ENCODE results near the gene JAGN1. TPM values are rescaled to one million over a fixed set of nuclear protein-coding genes. Genes with fewer than 3 reads are reported as not detected.
"Not testable (repeated sequence)": the region's sequence is repeated elsewhere in the genome, so short reads cannot be mapped to it uniquely, and the experiment has no call there.

The JAGN1 gene
- total and polyA plus RNA-seq, 2 donors (not counting 1 experiment from before 2014, with no cell fraction given) = 20.3 to 25.7 TPM

- Histone ChIP-seq H3K4me3 (ENCODE audit: control extremely low read depth in 1 of 5, extremely low read depth in 1 of 5, insufficient read depth in 1 of 5, low read depth in 2 of 5, low read length in 4 of 5) (no peak overlapping the region), H2AFZ (ENCODE audit: insufficient read depth, low read depth, low read length, poor library complexity, severe bottlenecking) (no peak overlapping the region), H3K4me1 (ENCODE audit: control insufficient read depth in 2 of 2, insufficient read depth in 2 of 2, low read length in 2 of 2) (no peaks in the 10 kb centered on the region), H3K36me3 (replicated peaks in 1 of 2; ENCODE audit: control extremely low read depth in 1 of 2, control insufficient read depth in 1 of 2, extremely low read depth in 1 of 2, insufficient read depth in 2 of 2, low read length in 1 of 2) (no peaks in the 10 kb centered on the region), H3K4me2 (replicated peaks; ENCODE audit: low read depth, low read length, poor library complexity, severe bottlenecking) (no peak overlapping the region), H3K27ac (ENCODE audit: low read length in 2 of 2) (no peak overlapping the region), H3K27me3 (replicated peaks in 1 of 4; ENCODE audit: control extremely low read depth in 1 of 4, control insufficient read depth in 3 of 4, insufficient read depth in 4 of 4, low read length in 3 of 4) (no peaks in the 10 kb centered on the region), H3K9me3 (ENCODE audit: control extremely low read depth in 1 of 3, control insufficient read depth in 2 of 3, insufficient read depth in 1 of 3, low read length in 2 of 3) (no peaks in the 10 kb centered on the region), H3K9ac (ENCODE audit: low read length) (no peak overlapping the region), H3K79me2 (ENCODE audit: control insufficient read depth, insufficient read depth, low read length) (no peaks in the 10 kb centered on the region), H4K20me1 (ENCODE audit: control insufficient read depth, insufficient read depth, low read length, poor library complexity, severe bottlenecking) (no peaks in the 10 kb centered on the region)
- DNase-seq = no peak
- no peak for TF ChIP-seq CTCF (IDR thresholded peaks at IDR 0.05)
- Mint-ChIP-seq H3K9me3 (ENCODE audit: insufficient read depth) (no peaks in the 10 kb centered on the region), H3K27ac (no peak overlapping the region), H3K4me3 (no peak overlapping the region), H3K4me1 (no peaks in the 10 kb centered on the region), H3K27me3 (peaks cover 6% of the 10 kb centered on the region)
- intact Hi-C loops (cut with micrococcal nuclease) = no loop called here
- no CpG with 5 or more reads among the region's 1 CpG for WGBS (ENCODE audit: insufficient coverage)
- ChIA-PET POLR2A (interaction anchor here (0.7 kb wide), 1 partner anchor 31 kb away, joined by 4 read pairs; no protein-coding TSS in a partner anchor), CTCF (no interaction called here)
- no peak for ATAC-seq (ENCODE audit: low read depth)
These were observed 19.4 kb upstream of the JAGN1 start for GRCh38 chr3:9870978-9871377.

- POLR2A ChIA-PET; H3K4me3 Mint-ChIP-seq; H3K4me3 ChIP-seq (ENCODE audit: control extremely low read depth in 1 of 5, extremely low read depth in 1 of 5, insufficient read depth in 1 of 5, low read depth in 2 of 5, low read length in 4 of 5); H3K9ac ChIP-seq (ENCODE audit: low read length); DNase-seq; H3K9me3 ChIP-seq (ENCODE audit: control extremely low read depth in 1 of 3, control insufficient read depth in 2 of 3, insufficient read depth in 1 of 3, low read length in 2 of 3); H3K4me2 ChIP-seq (replicated peaks; ENCODE audit: low read depth, low read length, poor library complexity, severe bottlenecking); H3K4me1 ChIP-seq (ENCODE audit: control insufficient read depth in 2 of 2, insufficient read depth in 2 of 2, low read length in 2 of 2); H4K20me1 ChIP-seq (ENCODE audit: control insufficient read depth, insufficient read depth, low read length, poor library complexity, severe bottlenecking); H3K27me3 ChIP-seq (replicated peaks in 1 of 4; ENCODE audit: control extremely low read depth in 1 of 4, control insufficient read depth in 3 of 4, insufficient read depth in 4 of 4, low read length in 3 of 4); H3K36me3 ChIP-seq (replicated peaks in 1 of 2; ENCODE audit: control extremely low read depth in 1 of 2, control insufficient read depth in 1 of 2, extremely low read depth in 1 of 2, insufficient read depth in 2 of 2, low read length in 1 of 2); H3K27ac Mint-ChIP-seq; H3K4me1 Mint-ChIP-seq; H3K27me3 Mint-ChIP-seq; H2AFZ ChIP-seq (ENCODE audit: insufficient read depth, low read depth, low read length, poor library complexity, severe bottlenecking); H3K9me3 Mint-ChIP-seq (ENCODE audit: insufficient read depth); H3K79me2 ChIP-seq (ENCODE audit: control insufficient read depth, insufficient read depth, low read length); H3K27ac ChIP-seq (ENCODE audit: low read length in 2 of 2); CTCF ChIA-PET; intact Hi-C loops (cut with micrococcal nuclease); ATAC-seq (ENCODE audit: low read depth): not testable (repeated sequence)
- no CpG with 5 or more reads among the region's 5 CpGs for WGBS (ENCODE audit: insufficient coverage)
These were observed 18.3 kb upstream of the JAGN1 start for GRCh38 chr3:9872067-9872466.

All from B cell (primary cell).